NCI-H146 (cell line): ENCODE measurements around the gene PSME3IP1.
"Not testable (repeated sequence)": the region's sequence is repeated elsewhere in the genome, so short reads cannot be mapped to it uniquely, and the experiment has no call there.

ENCODE experiments used
- DNase-seq: peaks from one replicate; lab custom pipeline; 2025; lab: John Stamatoyannopoulos, UW

The PSME3IP1 gene

GRCh38 chr16:57123974-57124674 lies 61.7 kb downstream of the PSME3IP1 start:
- DNase-seq = no peak

DNA sequence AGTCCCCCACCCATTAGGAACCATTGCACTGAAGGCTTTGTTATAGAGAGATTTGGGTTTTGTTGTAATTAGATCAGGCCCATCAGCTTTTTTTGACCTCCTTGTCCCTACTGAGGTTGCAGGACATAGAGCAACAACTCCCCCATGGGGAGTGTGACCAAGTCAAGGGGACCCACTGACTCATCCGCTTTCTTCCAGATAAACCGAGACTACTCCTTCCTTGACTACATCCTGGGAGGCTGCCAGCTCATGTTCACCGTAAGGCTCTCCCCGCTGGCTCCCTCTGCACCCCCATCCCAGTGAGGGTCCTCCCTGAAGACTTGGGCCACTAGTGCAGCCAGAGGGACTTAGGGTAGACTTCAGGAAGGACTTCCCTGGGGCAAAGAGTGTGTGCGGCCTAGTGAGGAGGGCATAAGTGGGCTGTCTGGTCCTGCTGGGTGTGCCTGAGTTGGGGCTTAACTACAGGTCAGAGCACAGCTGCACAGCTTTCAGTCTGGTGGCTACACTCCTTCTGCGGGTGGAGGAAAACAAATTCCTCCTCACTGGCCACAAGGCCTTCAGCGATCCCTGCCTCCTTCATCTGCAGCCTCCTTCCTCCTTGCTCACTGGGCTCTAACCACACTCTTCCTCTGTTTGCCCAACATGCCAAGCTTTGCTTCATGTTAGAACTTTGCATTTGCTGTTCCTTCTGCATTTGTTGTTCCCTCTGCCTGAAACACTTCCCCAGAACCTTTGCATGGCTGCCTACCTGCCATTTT lies 62.4 kb downstream of the PSME3IP1 start:
- DNase-seq = no peak

DNA sequence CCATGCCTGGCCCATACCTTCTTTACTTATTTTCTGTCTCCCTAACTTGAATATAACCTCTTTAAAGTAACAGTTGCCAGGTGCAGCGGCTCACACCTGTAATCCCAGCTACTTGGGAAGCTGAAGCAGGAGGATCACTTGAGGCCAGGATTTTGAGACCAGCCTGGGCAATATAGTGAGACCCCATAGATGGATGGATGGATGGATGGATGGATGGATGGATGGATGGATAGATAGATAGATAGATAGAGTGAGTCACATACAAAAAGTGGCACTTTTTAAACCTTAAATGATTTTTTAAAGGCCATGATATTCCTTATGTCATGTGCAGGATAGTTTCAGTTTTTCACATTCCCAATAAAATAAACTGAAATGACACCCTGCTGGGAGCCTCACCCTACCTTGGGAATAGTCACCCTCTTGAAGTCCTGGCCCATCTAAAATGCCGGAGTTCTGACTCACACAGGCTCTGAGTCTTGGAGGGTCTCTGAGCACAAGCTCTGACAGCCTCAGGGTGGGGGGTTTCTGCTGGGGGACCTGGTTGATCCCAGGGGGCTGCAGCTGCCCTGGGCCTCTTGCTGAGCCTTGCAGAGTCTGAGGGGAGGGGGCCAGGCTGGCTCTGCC lies 67.3 kb downstream of the PSME3IP1 start:
- no peak for DNase-seq

- DNase-seq = peak; percentile 4
Observed at GRCh38 chr16:57115514-57116182, 70.2 kb downstream of the PSME3IP1 start.

- no peak for DNase-seq
Observed at GRCh38 chr16:57115168-57115513, 70.7 kb downstream of the PSME3IP1 start.

DNA sequence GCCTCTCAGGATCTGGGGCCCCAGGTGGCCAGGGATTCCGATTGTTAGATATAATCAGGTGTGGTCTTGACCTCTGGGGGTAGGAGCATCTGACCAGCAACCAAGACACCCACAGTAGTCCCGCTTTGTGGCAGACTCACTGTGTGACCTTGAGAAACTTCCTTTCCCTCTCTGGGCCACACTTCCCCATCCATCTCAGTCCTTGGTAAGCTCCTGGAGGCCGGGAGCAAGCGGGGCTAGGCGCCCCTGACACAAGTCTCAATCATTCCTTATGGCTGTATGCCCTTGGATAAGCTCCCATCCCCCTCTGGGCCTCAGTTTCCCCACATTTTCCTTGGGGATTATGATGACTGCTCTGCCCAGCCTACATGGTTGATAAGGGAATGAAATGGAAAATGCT lies 72.2 kb downstream of the PSME3IP1 start:
- DNase-seq = no peak

DNA sequence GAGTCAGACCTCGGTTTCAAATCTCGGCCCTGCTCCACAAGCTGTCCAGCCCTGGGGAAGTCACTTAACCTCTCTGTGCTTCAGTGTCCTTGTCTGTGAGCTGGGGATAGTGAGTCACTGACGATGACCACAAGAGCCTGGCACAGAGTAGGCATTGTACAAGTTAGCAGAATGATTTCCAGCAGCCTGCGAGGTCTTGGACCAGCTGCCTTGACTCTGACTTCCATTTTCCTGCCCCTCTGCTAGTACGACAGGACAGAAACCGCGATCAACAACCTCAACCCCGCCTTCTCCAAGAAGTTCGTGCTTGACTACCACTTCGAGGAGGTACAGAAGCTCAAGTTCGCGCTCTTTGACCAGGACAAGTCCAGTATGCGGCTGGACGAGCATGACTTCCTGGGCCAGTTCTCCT lies 72.8 kb downstream of the PSME3IP1 start:
- DNase-seq = no peak

DNA sequence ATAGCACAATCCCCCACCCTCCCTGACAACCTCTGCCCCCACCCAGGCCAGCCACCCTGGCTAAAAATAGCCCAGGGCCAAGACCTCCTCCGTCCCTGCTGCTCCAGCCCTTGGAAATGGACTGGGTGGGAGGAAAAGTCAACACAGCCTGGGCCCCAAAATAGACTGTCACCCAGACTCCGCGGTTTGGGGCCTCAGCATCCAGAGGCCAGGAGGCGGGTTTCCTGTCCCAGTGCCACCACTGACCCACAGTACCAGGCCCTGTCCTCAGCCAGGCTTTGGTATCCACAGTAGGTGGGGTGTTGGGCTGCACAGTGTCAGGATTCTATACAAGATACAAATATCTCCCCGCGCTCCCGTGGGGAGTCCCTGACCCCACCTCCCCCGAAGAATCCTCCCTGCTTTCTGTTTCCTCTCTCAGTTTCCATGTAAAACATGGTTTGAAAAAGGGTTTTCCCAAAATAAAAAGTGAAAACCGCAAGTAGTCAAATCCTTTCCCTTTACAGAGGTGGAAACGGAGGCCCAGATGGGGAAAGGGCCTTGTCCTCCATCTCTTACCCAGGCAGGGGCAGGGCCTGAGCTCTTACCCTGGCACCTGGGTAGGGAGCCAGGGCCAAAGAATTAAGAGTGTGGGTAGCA lies 73.3 kb downstream of the PSME3IP1 start:
- no peak for DNase-seq

GRCh38 chr16:57111420-57111819 lies 74.4 kb downstream of the PSME3IP1 start:
- DNase-seq = no peak

DNA sequence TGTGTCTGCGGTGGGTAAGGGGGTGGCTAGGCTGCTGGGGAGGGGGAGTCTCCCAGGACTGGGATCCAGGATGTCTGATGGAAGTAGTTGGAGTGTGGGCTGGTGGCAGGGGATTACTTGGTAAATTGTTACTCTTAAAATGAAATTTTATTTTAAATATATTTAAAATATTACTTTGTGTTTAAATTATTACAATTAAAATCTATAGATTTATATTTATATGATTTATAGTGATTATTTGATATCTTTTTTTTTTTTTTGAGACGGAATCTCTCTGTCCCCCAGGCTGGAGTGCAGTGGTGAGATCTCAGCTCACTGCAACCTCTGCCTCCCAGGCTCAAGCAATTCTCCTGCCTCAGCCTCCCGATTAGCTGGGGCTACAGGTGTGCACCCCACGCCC lies 74.9 kb downstream of the PSME3IP1 start:
- DNase-seq = no peak

DNA sequence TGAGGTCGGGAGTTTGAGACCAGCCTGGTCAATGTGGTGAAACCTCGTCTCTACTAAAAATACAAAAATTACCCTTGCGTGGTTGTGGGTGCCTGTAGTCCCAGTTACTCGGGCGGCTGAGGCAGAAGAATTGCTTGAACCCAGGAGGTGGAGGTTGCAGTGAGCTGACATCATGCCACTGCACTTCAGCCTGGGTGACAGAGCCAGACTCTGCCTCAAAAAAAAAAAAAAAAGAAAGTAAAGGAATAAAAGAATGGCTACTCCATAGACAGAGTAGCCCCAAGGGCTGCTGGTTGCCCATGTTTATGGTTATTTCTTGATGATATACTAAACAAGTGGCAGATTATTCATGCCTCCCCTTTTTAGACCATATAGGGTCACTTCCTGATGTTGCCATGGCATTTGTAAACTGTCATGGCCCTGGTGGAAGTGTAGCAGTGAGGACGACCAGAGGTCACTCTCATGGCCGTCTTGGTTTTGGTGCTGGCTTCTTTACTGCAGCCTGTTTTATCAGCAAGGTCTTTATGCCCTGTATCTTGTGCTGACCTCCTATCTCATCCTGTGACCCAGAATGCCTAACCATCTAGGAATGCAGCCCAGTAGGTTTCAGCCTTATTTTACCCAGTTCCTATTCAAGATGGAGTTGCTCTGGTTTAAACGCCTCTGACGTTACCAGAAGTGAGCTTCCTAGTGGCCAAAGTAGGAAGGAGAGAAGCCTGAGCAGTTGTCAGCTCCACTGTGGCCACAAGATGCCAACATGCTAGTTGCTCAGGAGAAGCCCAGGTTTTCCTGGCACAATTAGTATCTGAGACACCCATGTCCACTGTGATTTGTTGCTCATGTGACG lies 76.4 kb downstream of the PSME3IP1 start:
- DNase-seq = not testable (repeated sequence)

DNA sequence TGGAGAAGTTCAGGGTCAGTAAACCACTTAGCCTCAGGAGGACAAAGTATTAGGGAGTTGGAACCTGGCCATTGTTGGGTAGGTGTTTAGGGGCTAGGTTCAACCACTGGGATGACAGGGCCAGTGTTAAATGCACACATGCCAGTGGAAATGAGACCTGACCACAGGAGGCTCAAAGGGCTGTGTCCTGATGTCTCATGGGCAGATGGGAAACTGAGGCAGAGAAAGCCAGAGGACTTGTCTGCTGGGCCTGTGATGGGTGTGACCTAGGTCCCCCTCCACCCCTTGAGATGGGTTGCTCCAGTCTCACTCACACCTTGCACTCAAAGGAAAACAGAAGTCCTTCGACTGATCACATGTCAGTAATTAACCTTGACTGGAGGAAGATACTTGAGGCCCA lies 77.4 kb downstream of the PSME3IP1 start:
- no peak for DNase-seq

DNA sequence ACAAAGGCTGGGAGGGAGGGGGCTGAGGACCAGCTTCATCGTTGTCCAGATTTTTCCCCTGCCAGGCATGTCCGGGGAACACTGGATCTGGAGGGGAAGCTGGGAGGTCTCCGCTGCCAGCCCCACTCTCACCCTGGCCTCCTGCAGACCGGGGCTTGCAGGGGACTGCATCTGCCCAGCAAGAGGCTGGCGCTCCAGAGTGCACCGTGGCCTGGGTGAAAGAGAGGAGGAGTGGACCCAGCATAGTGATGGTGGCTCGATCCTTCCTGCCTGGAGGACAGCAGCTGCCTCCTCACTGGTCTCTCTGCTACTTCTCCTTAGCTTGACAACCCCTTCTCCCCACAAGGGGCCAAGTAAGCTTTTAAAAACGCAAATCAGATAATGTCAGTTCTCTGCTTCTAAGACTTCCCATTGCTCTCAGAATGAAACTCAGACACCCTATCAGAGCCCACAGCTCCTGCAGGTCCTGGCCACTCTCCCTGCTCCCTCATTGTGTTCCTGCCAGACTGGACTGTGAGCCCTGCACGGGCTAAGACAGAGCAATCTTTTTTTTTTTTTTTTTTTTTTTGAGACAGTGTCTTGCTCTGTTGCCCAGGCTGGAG lies 78.4 kb downstream of the PSME3IP1 start:
- no peak for DNase-seq

DNA sequence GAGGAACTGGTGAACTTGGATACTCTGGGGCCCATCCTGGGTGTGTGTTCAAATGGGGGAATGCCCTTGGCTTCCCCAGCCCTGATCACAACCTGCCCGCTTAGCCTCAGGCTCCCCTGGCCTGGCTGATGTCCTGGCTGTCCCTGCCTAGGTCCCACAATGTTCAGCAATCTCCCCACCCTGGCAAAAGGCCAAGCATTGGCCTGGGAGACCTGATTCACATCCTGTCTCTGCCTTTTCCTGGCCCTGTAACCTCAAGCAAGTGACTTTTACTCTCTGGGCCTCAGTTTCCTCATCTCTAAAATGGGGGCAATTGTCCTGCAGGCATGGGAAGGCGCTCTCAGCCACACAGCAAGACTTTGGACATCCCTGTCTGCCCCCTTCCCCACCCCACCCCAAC lies 79.1 kb downstream of the PSME3IP1 start:
- DNase-seq = no peak

DNA sequence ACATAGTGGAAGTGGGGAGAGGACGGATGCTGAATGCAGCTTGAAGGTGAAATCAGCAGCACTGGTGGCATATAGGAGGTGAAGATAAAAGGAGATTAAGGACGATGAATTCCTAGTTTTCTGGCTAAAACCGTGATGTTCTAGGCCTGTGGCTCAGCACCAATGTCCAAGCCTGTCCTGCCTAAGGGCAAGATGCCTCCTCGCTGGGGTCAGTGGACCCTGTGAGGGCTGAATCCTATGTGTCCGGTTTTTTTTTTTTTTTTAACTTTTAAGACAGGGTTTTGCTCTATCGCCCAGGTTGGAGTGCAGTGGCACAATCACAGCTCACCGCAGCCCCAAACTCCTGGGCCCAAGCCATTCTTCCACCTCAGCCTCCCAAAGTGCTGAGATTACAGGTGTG lies 80.7 kb downstream of the PSME3IP1 start:
- DNase-seq = no peak

- DNase-seq = no peak
Observed at GRCh38 chr16:57104706-57105105, 81.1 kb downstream of the PSME3IP1 start.

DNA sequence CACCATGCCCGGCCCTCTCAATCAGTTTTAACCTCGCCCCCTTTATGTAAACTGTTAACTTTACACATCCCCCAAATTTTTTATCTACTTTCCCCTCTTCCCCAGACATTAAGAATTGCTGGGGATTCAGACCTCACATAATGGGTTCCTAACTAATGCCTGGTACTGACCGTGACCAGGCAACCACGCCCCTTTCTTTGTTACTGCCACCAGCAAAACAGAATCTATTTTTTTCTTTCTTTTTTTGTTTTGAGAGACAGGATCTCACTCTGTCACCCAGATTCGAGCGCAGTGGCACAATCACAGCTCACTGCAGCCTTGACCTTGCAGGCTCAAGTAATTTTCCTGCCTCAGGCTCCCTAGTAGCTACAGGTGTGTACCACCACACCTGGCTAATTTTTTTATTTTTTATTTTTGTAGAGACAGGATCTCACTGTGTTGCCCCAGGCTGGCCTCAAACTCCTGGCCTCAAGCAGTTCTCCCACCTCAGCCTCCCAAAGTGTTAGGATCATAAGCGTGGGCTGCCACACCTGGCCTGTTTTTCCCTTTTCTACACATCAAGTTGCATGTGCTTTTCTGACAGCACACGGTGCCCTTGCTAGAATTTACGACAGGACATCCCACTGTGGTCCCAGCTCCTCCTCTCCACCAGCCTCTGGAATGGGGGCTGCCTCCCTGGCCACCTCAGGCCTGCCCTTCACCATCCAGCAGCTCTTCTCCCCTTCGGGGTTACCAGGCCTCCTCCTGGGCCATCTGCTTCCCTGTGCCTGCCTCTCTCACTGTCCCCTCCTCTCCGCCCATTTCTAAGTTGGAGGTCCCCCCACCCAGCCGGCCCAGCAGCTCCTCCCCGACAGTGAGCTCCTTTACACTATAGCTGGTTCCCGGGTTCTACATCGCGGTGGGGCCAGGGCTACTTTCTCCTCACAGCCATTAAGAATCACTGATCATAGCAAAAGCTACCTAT lies 82.7 kb downstream of the PSME3IP1 start:
- DNase-seq = no peak
